DND-41 (cell line): ENCODE measurements around the gene PPFIA1.
"Not testable (repeated sequence)": the region's sequence is repeated elsewhere in the genome, so short reads cannot be mapped to it uniquely, and the experiment has no call there.

Source experiments
- ATAC-seq: fragments of 200-7000 bp; cut with Tn5 transposase; 3 replicates; pipeline ENCODE4 v1.9.1; 2021; ENCODE audit warnings: low read depth; ENCODE audit not compliant: insufficient read depth
- DNase-seq: peaks from one replicate; pipeline ENCODE4 v3.0.0-alpha.2; 2020
- H2AFZ ChIP-seq: 2 replicates; pipeline ENCODE4 v1.6.0; 2012; ENCODE audit warnings: low read depth, low read length
- H3K27ac ChIP-seq: 2 replicates; pipeline ENCODE4 v1.5.1; 2012; ENCODE audit warnings: low read length, inconsistent platforms
- H3K27me3 ChIP-seq: fragments of 200-600 bp; sonication (generic); 2 replicates; pipeline ENCODE4 v1.6.0; 2012; ENCODE audit warnings: low read length, mild to moderate bottlenecking, inconsistent platforms; ENCODE audit not compliant: insufficient read depth, poor library complexity
- H3K36me3 ChIP-seq: 2 replicates; pipeline ENCODE4 v1.5.1; 2012; ENCODE audit warnings: low read length, inconsistent platforms; ENCODE audit not compliant: insufficient read depth
- H3K4me1 ChIP-seq: 2 replicates; pipeline ENCODE4 v1.5.1; 2012; ENCODE audit warnings: mild to moderate bottlenecking, low read length; ENCODE audit not compliant: insufficient read depth
- H3K4me2 ChIP-seq: 2 replicates; pipeline ENCODE4 v1.6.0; 2012; ENCODE audit warnings: mild to moderate bottlenecking, moderate library complexity, low read length, inconsistent platforms; ENCODE audit not compliant: insufficient read depth
- H3K4me3 ChIP-seq, 2 experiments: fragments of 200-600 bp in 1 of 2; shearing (Covaris generic) in 1 of 2; 2 replicates each; pipeline ENCODE4 v1.5.1; 2012 to 2016; ENCODE audit warnings: inconsistent platforms in 2 of 2, low read length in 2 of 2, mild to moderate bottlenecking in 2 of 2, low read depth in 1 of 2, moderate library complexity in 1 of 2
- H3K79me2 ChIP-seq: 2 replicates; pipeline ENCODE4 v1.6.0; 2012; ENCODE audit warnings: low read length, inconsistent platforms; ENCODE audit not compliant: insufficient read depth
- H3K9ac ChIP-seq: 2 replicates; pipeline ENCODE4 v1.6.0; 2012; ENCODE audit warnings: low read depth, mild to moderate bottlenecking, inconsistent platforms, low read length, moderate library complexity
- H3K9me3 ChIP-seq: 2 replicates; pipeline ENCODE4 v1.5.1; 2012; ENCODE audit warnings: low read length, moderate library complexity, mild to moderate bottlenecking, inconsistent platforms; ENCODE audit not compliant: insufficient read depth, severe bottlenecking
- H4K20me1 ChIP-seq: 2 replicates; pipeline ENCODE4 v1.6.0; 2012; ENCODE audit warnings: low read length; ENCODE audit not compliant: insufficient read depth
- CTCF ChIP-seq: IDR thresholded peaks from 2 replicates; pipeline ENCODE4 v1.5.1; 2012; ENCODE audit warnings: borderline replicate concordance, low read length, moderate library complexity, mild to moderate bottlenecking; ENCODE audit not compliant: poor library complexity, severe bottlenecking; ENCODE audit errors: extremely low read depth
- EZH2 ChIP-seq: IDR thresholded peaks from 3 replicates; pipeline ENCODE4 v1.6.1; 2012; ENCODE audit warnings: borderline replicate concordance, low read depth, mild to moderate bottlenecking, moderate library complexity, low read length, inconsistent platforms; ENCODE audit not compliant: severe bottlenecking

The PPFIA1 gene

GRCh38 chr11:70289582-70289981, 19.1 kb downstream of the PPFIA1 start:
- H3K4me3 ChIP-seq = no peak overlapping the region
- no peak for ATAC-seq
- peaks cover 17% of the 10 kb centered on the region for H3K79me2 ChIP-seq
- TF ChIP-seq EZH2 (no peak), CTCF (no peak)
- peaks cover 2% of the 10 kb centered on the region for H3K9me3 ChIP-seq
- peaks cover 16% of the 10 kb centered on the region for H4K20me1 ChIP-seq
- no peak overlapping the region for H3K9ac ChIP-seq
- no peak overlapping the region for H3K4me2 ChIP-seq
- H3K27me3 ChIP-seq = no peaks in the 10 kb centered on the region
- DNase-seq = no peak
- H2AFZ ChIP-seq = no peak overlapping the region
- no peak overlapping the region for H3K27ac ChIP-seq
- peaks cover 64% of the 10 kb centered on the region for H3K36me3 ChIP-seq
- H3K4me1 ChIP-seq = no peaks in the 10 kb centered on the region

- no peak overlapping the region for H3K4me3 ChIP-seq
- H3K9me3 ChIP-seq = peaks cover 2% of the 10 kb centered on the region
- peaks cover 16% of the 10 kb centered on the region for H4K20me1 ChIP-seq
- H3K27me3 ChIP-seq = no peaks in the 10 kb centered on the region
- no peak overlapping the region for H3K27ac ChIP-seq
- peaks cover 14% of the 10 kb centered on the region for H3K79me2 ChIP-seq
- no peak overlapping the region for H3K9ac ChIP-seq
- H3K36me3 ChIP-seq = peaks cover 58% of the 10 kb centered on the region
- TF ChIP-seq CTCF (no peak), EZH2 (no peak)
- H3K4me1 ChIP-seq = no peaks in the 10 kb centered on the region
- ATAC-seq = no peak
- H3K4me2 ChIP-seq = no peak overlapping the region
- DNase-seq = no peak
- H2AFZ ChIP-seq = no peak overlapping the region
Measured at GRCh38 chr11:70290361-70291065, 20.0 kb downstream of the PPFIA1 start.

- Histone ChIP-seq H2AFZ (no peak overlapping the region), H3K36me3 (peaks cover 42% of the 10 kb centered on the region), H3K79me2 (peaks cover 14% of the 10 kb centered on the region), H3K4me3 (no peak overlapping the region), H3K9ac (no peak overlapping the region), H3K4me2 (no peak overlapping the region), H3K4me1 (no peaks in the 10 kb centered on the region), H3K9me3 (peaks cover 2% of the 10 kb centered on the region), H3K27ac (no peak overlapping the region), H4K20me1 (peaks cover 10% of the 10 kb centered on the region; the same call in 1 of the 2 replicates), H3K27me3 (no peaks in the 10 kb centered on the region)
- ATAC-seq (no peak), DNase-seq (no peak)
- TF ChIP-seq EZH2 (no peak), CTCF (no peak)
Measured at GRCh38 chr11:70292166-70292565, 21.7 kb downstream of the PPFIA1 start.

GRCh38 chr11:70292863-70293262, 22.4 kb downstream of the PPFIA1 start:
- no peaks in the 10 kb centered on the region for H3K4me1 ChIP-seq
- H3K27ac ChIP-seq = no peak overlapping the region
- peaks cover 2% of the 10 kb centered on the region for H3K9me3 ChIP-seq
- peaks cover 16% of the 10 kb centered on the region for H3K79me2 ChIP-seq
- H3K4me2 ChIP-seq = no peak overlapping the region
- peaks cover 38% of the 10 kb centered on the region for H3K36me3 ChIP-seq
- H3K27me3 ChIP-seq = no peaks in the 10 kb centered on the region
- H4K20me1 ChIP-seq = peaks cover 15% of the 10 kb centered on the region; the same call in 1 of the 2 replicates
- H2AFZ ChIP-seq = no peak overlapping the region
- DNase-seq (no peak), ATAC-seq (no peak)
- no peak overlapping the region for H3K9ac ChIP-seq
- TF ChIP-seq EZH2 (no peak), CTCF (no peak)
- H3K4me3 ChIP-seq = no peak overlapping the region

GRCh38 chr11:70295166-70295565, 24.7 kb downstream of the PPFIA1 start:
- not testable (repeated sequence) for H3K4me1 ChIP-seq, ATAC-seq, H3K27ac ChIP-seq, H3K9me3 ChIP-seq, H3K4me3 ChIP-seq, H2AFZ ChIP-seq, H3K4me2 ChIP-seq, H3K27me3 ChIP-seq, DNase-seq, H3K9ac ChIP-seq
- Histone ChIP-seq H4K20me1 (peaks cover 14% of the 10 kb centered on the region), H3K36me3 (peaks cover 38% of the 10 kb centered on the region), H3K79me2 (peaks cover 16% of the 10 kb centered on the region; the same call in 1 of the 2 replicates)
